Left ventricle myocardium inferior (tissue), 1 donor: ENCODE results near the gene XYLT1. TPM values are rescaled to one million over a fixed set of nuclear protein-coding genes. Genes with fewer than 3 reads are reported as not detected.

Experiments used
- DNase-seq: peaks from one replicate; pipeline ENCODE4 v3.0.0-alpha.2; 2020
- H3K27ac ChIP-seq: fragments of 200-600 bp; replicated peaks from 2 replicates; pipeline ENCODE4 v1.8.0; 2021
- H3K27me3 ChIP-seq: fragments of 200-600 bp; 2 replicates; pipeline ENCODE4 v1.8.0; 2021; ENCODE audit warnings: low read depth
- H3K36me3 ChIP-seq: fragments of 200-600 bp; 2 replicates; pipeline ENCODE4 v1.8.0; 2021
- H3K4me1 ChIP-seq: fragments of 200-600 bp; 2 replicates; pipeline ENCODE4 v1.8.0; 2021
- H3K4me3 ChIP-seq: fragments of 200-600 bp; 2 replicates; pipeline ENCODE4 v1.8.0; 2021; ENCODE audit warnings: mild to moderate bottlenecking, moderate library complexity
- H3K9me3 ChIP-seq: fragments of 200-600 bp; replicated peaks from 2 replicates; pipeline ENCODE4 v1.8.0; 2021
- CTCF ChIP-seq: fragments of 200-600 bp; IDR thresholded peaks from 2 replicates; pipeline ENCODE4 v1.8.0; 2021; ENCODE audit warnings: antibody characterized with exemption, mild to moderate bottlenecking, borderline replicate concordance
- intact Hi-C: fragments of 100-400 bp; cut with micrococcal nuclease; formaldehyde crosslinking; loops from one replicate; pipeline ENCODE4 v1.11.0; 2022
- total RNA-seq: library from RNA; stranded (reverse); fragmentation: NEBNext Ultra II Directional; extraction: Animal tissue kit (Norgen Biotek cat#: 25700); gene quantifications from one replicate; pipeline ENCODE4 v1.2.1, GENCODE V29; 2021
- donor health status: DM: no; HTN: yes; CAD: no; lungs with severe emphysema.

XYLT1 gene
- total RNA-seq, 1 donor from 2014 or later: 1.4 TPM

DNA sequence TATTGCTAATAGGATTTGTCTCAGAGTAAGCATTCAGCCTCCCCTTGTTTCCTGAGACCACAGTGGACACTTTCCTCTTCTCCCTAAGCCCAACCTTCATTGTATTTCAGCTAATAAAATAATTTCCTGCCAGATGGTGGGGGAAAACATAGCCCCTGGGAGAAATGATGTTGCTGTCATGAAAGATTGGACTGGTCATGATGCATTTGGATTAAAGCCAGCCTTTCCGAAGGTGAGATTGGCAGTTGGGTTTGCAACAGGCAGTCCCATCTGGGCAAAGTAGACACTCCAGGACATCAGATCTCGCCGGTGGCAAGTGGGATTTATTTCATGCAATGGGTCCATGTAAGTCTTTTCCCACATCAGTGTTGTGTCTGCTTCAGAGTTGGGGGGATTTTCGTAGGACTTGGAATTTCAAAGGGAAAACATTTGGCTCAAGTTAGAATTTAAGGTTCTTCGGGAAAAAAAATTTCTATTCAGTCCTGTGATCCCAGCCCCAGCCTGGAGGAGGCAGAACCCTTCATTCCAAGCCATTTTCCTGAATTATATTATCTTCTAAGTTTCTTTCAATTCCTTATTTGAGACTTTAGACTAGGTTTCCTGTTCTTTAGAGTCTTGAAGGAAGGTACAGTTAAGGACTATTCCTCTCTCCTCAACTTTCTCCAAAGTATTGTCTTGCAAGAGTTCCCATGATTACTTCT lies 391.7 kb downstream of the XYLT1 start:
- intact Hi-C loops: no loop called here
- no peaks in the 10 kb centered on the region for H3K4me1 ChIP-seq
- DNase-seq: no peak
- H3K9me3 ChIP-seq: no peaks in the 10 kb centered on the region
- H3K4me3 ChIP-seq: no peak overlapping the region
- H3K27ac ChIP-seq: no peak overlapping the region
- H3K27me3 ChIP-seq: peaks cover 62% of the 10 kb centered on the region
- TF ChIP-seq CTCF: no peak
- no peaks in the 10 kb centered on the region for H3K36me3 ChIP-seq

- intact Hi-C loops: no loop called here
- no peak for TF ChIP-seq CTCF
These were observed 393.8 kb downstream of the XYLT1 start for GRCh38 chr16:17076818-17077498.

DNA sequence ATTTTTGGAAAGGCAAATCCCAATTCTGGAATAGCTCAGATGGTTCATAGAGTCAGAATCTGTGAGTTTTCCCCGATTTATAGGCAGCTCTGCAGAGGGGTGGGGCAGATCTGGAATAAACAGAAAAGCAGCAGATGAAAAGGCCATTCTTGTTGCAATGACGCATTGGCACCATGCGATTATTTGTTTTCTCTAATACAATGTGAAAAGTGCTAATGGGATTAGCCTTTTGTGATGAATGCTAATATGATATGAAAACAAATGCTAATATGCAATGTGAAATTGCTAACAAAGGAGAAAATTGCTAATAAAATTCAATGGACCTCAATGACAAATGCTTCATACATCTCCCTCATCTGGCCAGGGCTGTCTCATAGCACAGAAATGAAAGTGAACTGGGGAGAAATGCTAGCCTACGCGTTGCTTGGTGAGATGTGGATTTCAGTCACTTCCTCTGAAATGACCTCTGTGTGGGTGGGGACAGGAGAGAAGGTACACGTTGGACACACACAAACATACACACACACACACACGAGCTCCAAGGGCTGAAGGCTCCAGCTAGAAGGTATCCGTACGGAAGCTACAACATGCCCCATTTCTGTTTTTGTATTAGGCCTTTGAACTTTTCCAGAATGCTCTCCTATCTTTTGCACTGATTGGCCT lies 394.5 kb downstream of the XYLT1 start:
- Histone ChIP-seq H3K27me3 (peaks cover 65% of the 10 kb centered on the region), H3K9me3 (no peaks in the 10 kb centered on the region), H3K4me1 (no peaks in the 10 kb centered on the region), H3K27ac (no peak overlapping the region), H3K4me3 (no peak overlapping the region), H3K36me3 (no peaks in the 10 kb centered on the region)
- no peak for TF ChIP-seq CTCF
- intact Hi-C loops: no loop called here
- DNase-seq: no peak

More at GRCh38 chr16:17076818-17077498, 393.8 kb downstream of the XYLT1 start:
- Histone ChIP-seq H3K27ac (no peak overlapping the region), H3K4me1 (no peaks in the 10 kb centered on the region), H3K36me3 (no peaks in the 10 kb centered on the region), H3K4me3 (no peak overlapping the region), H3K27me3 (peaks cover 72% of the 10 kb centered on the region), H3K9me3 (no peaks in the 10 kb centered on the region)
- no peak for DNase-seq

- Histone ChIP-seq H3K27me3 (peaks cover 64% of the 10 kb centered on the region), H3K27ac (no peak overlapping the region), H3K4me3 (no peak overlapping the region), H3K36me3 (no peaks in the 10 kb centered on the region), H3K4me1 (no peaks in the 10 kb centered on the region), H3K9me3 (no peaks in the 10 kb centered on the region)
- TF ChIP-seq CTCF: no peak
- intact Hi-C loops: no loop called here
- no peak for DNase-seq
These were observed 398.7 kb downstream of the XYLT1 start for GRCh38 chr16:17072104-17072503.

DNA sequence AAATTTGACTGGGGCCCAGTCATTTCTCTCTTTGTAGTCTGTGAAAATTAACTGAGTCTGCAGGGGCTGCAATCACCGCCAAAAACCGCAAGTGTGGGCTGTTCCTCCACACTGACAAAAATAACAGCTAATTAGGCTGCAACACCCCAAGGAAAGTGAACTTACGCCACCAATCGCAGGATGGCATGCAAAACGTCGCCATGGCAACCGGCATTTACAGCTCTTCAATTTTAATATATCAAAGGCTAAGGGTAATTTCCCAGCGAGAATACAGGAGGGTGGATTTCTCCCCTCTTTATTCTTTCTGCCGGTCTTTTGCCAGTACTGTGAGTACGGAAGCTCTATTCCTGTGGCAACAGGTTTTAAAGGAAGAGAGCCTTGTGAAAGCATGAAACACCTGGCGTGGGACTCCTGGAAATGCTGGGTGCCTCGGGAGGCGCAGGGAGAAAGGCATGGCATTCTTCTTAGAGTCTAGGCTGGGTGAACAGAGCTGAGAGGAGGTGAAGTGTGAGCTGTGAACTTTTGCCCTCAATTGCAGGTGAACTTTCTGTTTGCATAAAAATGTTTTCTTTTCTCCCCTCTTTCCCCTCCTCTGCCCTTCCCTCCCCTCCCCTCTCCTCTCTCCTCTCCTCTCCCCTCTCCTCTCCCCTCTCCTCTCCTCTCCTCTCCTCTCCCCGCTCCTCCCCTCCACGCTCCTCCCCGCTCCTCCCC lies 399.7 kb downstream of the XYLT1 start:
- H3K9me3 ChIP-seq: no peaks in the 10 kb centered on the region
- no peaks in the 10 kb centered on the region for H3K4me1 ChIP-seq
- no peaks in the 10 kb centered on the region for H3K36me3 ChIP-seq
- TF ChIP-seq CTCF: no peak
- no peak overlapping the region for H3K27ac ChIP-seq
- peaks cover 70% of the 10 kb centered on the region for H3K27me3 ChIP-seq
- DNase-seq: no peak
- intact Hi-C loops: no loop called here
- no peak overlapping the region for H3K4me3 ChIP-seq
